AG04450 (cell line): Measurements from ENCODE around the gene MBNL1. TPM values are rescaled to one million over a fixed set of nuclear protein-coding genes. Genes with fewer than 3 reads are reported as not detected.

Experiments used
- CTCF ChIA-PET: fragments of 300-600, 350-600 bp; formaldehyde crosslinking; extraction: SDS; loops from one replicate; lab custom pipeline; 2022; ENCODE audit warnings: antibody characterized with exemption, inconsistent platforms; lab: Charles Lee
- POLR2A ChIA-PET: fragments of 350-600 bp; formaldehyde crosslinking; extraction: SDS; loops from one replicate; lab custom pipeline; 2021; ENCODE audit warnings: antibody characterized with exemption, inconsistent platforms; lab: Yijun Ruan, JAX
- DNase-seq: peaks from one replicate; pipeline ENCODE4 v3.0.0-alpha.2; 2011; ENCODE audit warnings: low read depth, low spot score
- H3K27ac ChIP-seq: one replicate; pipeline ENCODE4 v1.5.1; 2012; ENCODE audit warnings: low read depth, low read length, control low read depth
- H3K27me3 ChIP-seq: one replicate; pipeline ENCODE4 v1.6.0; 2012; ENCODE audit warnings: low read length; ENCODE audit not compliant: control insufficient read depth, insufficient read depth
- H3K4me3 ChIP-seq: 2 replicates; pipeline ENCODE4 v1.5.1; 2011; ENCODE audit warnings: mild to moderate bottlenecking, low read depth, low read length, control low read depth
- H3K9me3 ChIP-seq: 2 replicates; pipeline ENCODE4 v1.5.1; 2012; ENCODE audit warnings: low read length; ENCODE audit not compliant: control insufficient read depth, insufficient read depth
- CTCF ChIP-seq: IDR thresholded peaks from 2 replicates; pipeline ENCODE4 v1.5.1; 2011; ENCODE audit warnings: low read depth, low read length, control low read depth, inconsistent platforms
- polyA plus RNA-seq: library from polyadenylated mRNA; depleted of rRNA; stranded (reverse); fragments of >200 nt; gene quantifications from 2 replicates; pipeline ENCODE4 v1.2.3, GENCODE V29; 2011

Gene MBNL1
- polyA plus RNA-seq, 1 experiment = 92.1 TPM

- no peak for TF ChIP-seq CTCF
- Histone ChIP-seq H3K4me3 (no peak overlapping the region), H3K9me3 (peaks cover 4% of the 10 kb centered on the region; the same call in 1 of the 2 replicates), H3K27me3 (no peaks in the 10 kb centered on the region), H3K27ac (no peak overlapping the region)
- ChIA-PET CTCF (interaction anchor here (1.7 kb wide), 1 partner anchor 27 kb away, joined by 7 read pairs; no protein-coding TSS in a partner anchor), POLR2A (interaction anchor here (0.6 kb wide), 1 partner anchor 120 kb away, joined by 4 read pairs; no protein-coding TSS in a partner anchor)
- no peak for DNase-seq
These were observed 148.3 kb downstream of the MBNL1 start for GRCh38 chr3:152416808-152417580.

GRCh38 chr3:152419748-152420147, 151.0 kb downstream of the MBNL1 start:
- no peaks in the 10 kb centered on the region for H3K27me3 ChIP-seq
- peaks cover 4% of the 10 kb centered on the region; the same call in 1 of the 2 replicates for H3K9me3 ChIP-seq
- ChIA-PET POLR2A (no interaction called here), CTCF (no interaction called here)
- no peak for TF ChIP-seq CTCF
- no peak overlapping the region for H3K4me3 ChIP-seq
- no peak overlapping the region for H3K27ac ChIP-seq
- DNase-seq = no peak

- H3K27me3 ChIP-seq = no peaks in the 10 kb centered on the region
- DNase-seq = no peak
- peaks cover 4% of the 10 kb centered on the region; the same call in 1 of the 2 replicates for H3K9me3 ChIP-seq
- CTCF ChIA-PET = no interaction called here
- TF ChIP-seq CTCF = no peak
- H3K4me3 ChIP-seq = no peak overlapping the region
- POLR2A ChIA-PET = no interaction called here
- no peak overlapping the region for H3K27ac ChIP-seq
These were observed 152.4 kb downstream of the MBNL1 start for GRCh38 chr3:152421162-152421561.

- CTCF ChIA-PET = interaction anchor here (0.7 kb wide), 1 partner anchor 121 kb away, joined by 6 read pairs; no protein-coding TSS in a partner anchor
- H3K27ac ChIP-seq = no peak overlapping the region
These were observed 157.7 kb downstream of the MBNL1 start for GRCh38 chr3:152426393-152426792.

More at GRCh38 chr3:152426393-152426792, 157.7 kb downstream of the MBNL1 start:
- Histone ChIP-seq H3K4me3 (no peak overlapping the region), H3K9me3 (no peaks in the 10 kb centered on the region), H3K27me3 (no peaks in the 10 kb centered on the region)
- POLR2A ChIA-PET = no interaction called here
- no peak for TF ChIP-seq CTCF
- no peak for DNase-seq
